ENCODE data around the gene SNAP91. TPM values are rescaled to one million over a fixed set of nuclear protein-coding genes. Genes with fewer than 3 reads are reported as not detected.

SNAP91 gene
- total RNA-seq, 1 experiment from 2014 or later, result 0.70 TPM

GRCh38 chr6:83546636-83547035 lies 162.3 kb downstream of the SNAP91 start:
- no peak overlapping the region for H3K27ac Mint-ChIP-seq
- H3K36me3 Mint-ChIP-seq, result no peaks in the 10 kb centered on the region
- H3K27me3 Mint-ChIP-seq (ENCODE audit: low read depth), result no peaks in the 10 kb centered on the region; the same call in 1 of the 2 replicates
- ChIA-PET POLR2A (no interaction called here), CTCF (interaction anchor here (1.6 kb wide), 1 partner anchor 11 kb away, joined by 16 read pairs; no protein-coding TSS in a partner anchor)
- peaks cover 6% of the 10 kb centered on the region for H3K4me1 Mint-ChIP-seq
- peaks cover 24% of the 10 kb centered on the region for H3K9me3 Mint-ChIP-seq
- DNase-seq (ENCODE audit: low spot score) (no peak), ATAC-seq (peak; percentile 43; the same call in 1 of the 2 replicates)
- H3K4me3 Mint-ChIP-seq, result no peak overlapping the region
- no peak for TF ChIP-seq NR1H2 (CRISPR knock-in tag; IDR thresholded peaks at IDR 0.05)
- TF ChIP-seq SMAD3 (CRISPR knock-in tag; IDR thresholded peaks at IDR 0.05; ENCODE audit: borderline replicate concordance), result no peak
- TF ChIP-seq ATF1 (CRISPR knock-in tag; IDR thresholded peaks at IDR 0.05), result no peak
- no peak for TF ChIP-seq NFE2L1 (CRISPR knock-in tag; IDR thresholded peaks at IDR 0.05)
- no peak for TF ChIP-seq PRDM15 (CRISPR knock-in tag; IDR thresholded peaks at IDR 0.05)
- TF ChIP-seq ZSCAN18 (CRISPR knock-in tag; IDR thresholded peaks at IDR 0.05), result no peak

GRCh38 chr6:83539678-83540077 lies 169.2 kb downstream of the SNAP91 start:
- no peaks in the 10 kb centered on the region for H3K36me3 Mint-ChIP-seq
- DNase-seq (ENCODE audit: low spot score) (no peak), ATAC-seq (no peak)
- ChIA-PET CTCF (no interaction called here), POLR2A (no interaction called here)
- H3K4me1 Mint-ChIP-seq, result peaks cover 5% of the 10 kb centered on the region
- TF ChIP-seq ZNF232 (CRISPR knock-in tag; IDR thresholded peaks at IDR 0.05), result no peak
- TF ChIP-seq SMAD4 (CRISPR knock-in tag; IDR thresholded peaks at IDR 0.05), result no peak
- no peak for TF ChIP-seq MYBL2 (CRISPR knock-in tag; IDR thresholded peaks at IDR 0.05)
- no peak for TF ChIP-seq ZNF532 (CRISPR knock-in tag; IDR thresholded peaks at IDR 0.05; ENCODE audit: borderline replicate concordance)
- no peak for TF ChIP-seq SOX15 (CRISPR knock-in tag; IDR thresholded peaks at IDR 0.05)
- TF ChIP-seq ZNF416 (CRISPR knock-in tag; IDR thresholded peaks at IDR 0.05), result no peak
- no peak for TF ChIP-seq FOXP1 (CRISPR knock-in tag; IDR thresholded peaks at IDR 0.05; ENCODE audit: borderline replicate concordance)
- no peak for TF ChIP-seq MXD4 (CRISPR knock-in tag; IDR thresholded peaks at IDR 0.05; ENCODE audit: borderline replicate concordance)
- no peak for TF ChIP-seq EMX1 (CRISPR knock-in tag; IDR thresholded peaks at IDR 0.05)
- no peak overlapping the region for H3K4me3 Mint-ChIP-seq
- H3K9me3 Mint-ChIP-seq, result peaks cover 13% of the 10 kb centered on the region
- peaks cover 3% of the 10 kb centered on the region for H3K27me3 Mint-ChIP-seq (ENCODE audit: low read depth)
- no peak overlapping the region for H3K27ac Mint-ChIP-seq
